Suprapubic skin (tissue), 4 donors: ENCODE measurements around the gene DPEP2. TPM values are rescaled to one million over a fixed set of nuclear protein-coding genes. Genes with fewer than 3 reads are reported as not detected.

Experiments
- DNase-seq, 2 donors: peaks; one replicate each; pipeline ENCODE4 v3.0.0-alpha.2; 2019; ENCODE audit warnings: low spot score in 2 of 2
- H3K27ac ChIP-seq: fragments of 200-600 bp; sonication (generic); one replicate; pipeline ENCODE4 v1.5.1; 2019
- H3K27me3 ChIP-seq: fragments of 200-600 bp; sonication (generic); one replicate; pipeline ENCODE4 v1.5.1; 2019
- H3K36me3 ChIP-seq: fragments of 200-600 bp; sonication (generic); one replicate; pipeline ENCODE4 v1.5.1; 2019
- H3K4me1 ChIP-seq: fragments of 200-600 bp; sonication (generic); one replicate; pipeline ENCODE4 v1.5.1; 2019
- H3K4me3 ChIP-seq: fragments of 200-600 bp; sonication (generic); one replicate; pipeline ENCODE4 v1.5.1; 2019; ENCODE audit warnings: mild to moderate bottlenecking
- H3K9me3 ChIP-seq: fragments of 200-600 bp; sonication (generic); one replicate; pipeline ENCODE4 v1.5.1; 2019
- EP300 ChIP-seq: sonication (generic); formaldehyde crosslinking; IDR thresholded peaks from one replicate; pipeline ENCODE4 v1.6.1; 2017; ENCODE audit warnings: antibody characterized with exemption
- POLR2A ChIP-seq, 2 donors: fragments of 450-650 bp; IDR thresholded peaks; one replicate each; pipeline ENCODE4 v1.6.1; 2017; ENCODE audit warnings: antibody characterized with exemption in 2 of 2, mild to moderate bottlenecking in 2 of 2, moderate library complexity in 2 of 2
- POLR2AphosphoS5 ChIP-seq, 3 donors: sonication (generic); formaldehyde crosslinking; IDR thresholded peaks; one replicate each; pipeline ENCODE4 v1.6.1; 2017; ENCODE audit warnings: antibody characterized with exemption in 3 of 3
- WGBS: methylation state at CpG from one replicate; pipeline ENCODE4 v1.1.5; 2018; 5-methylcytosine and 5-hydroxymethylcytosine counted together
- total RNA-seq, 4 donors: library from RNA; depleted of rRNA; stranded (reverse); fragments of >200 nt; gene quantifications; one replicate each; pipeline ENCODE4 v1.1.0, GENCODE V29; 2016
- TF ChIP-seq, protein P1 (sequence below), 2 donors: fragments of 200-600 bp in 1 of 2; fragments of 450-650 bp in 1 of 2; sonication (generic) in 1 of 2; IDR thresholded peaks; one replicate each; pipeline ENCODE4 v1.5.1; 2016 to 2019; ENCODE audit warnings: antibody characterized with exemption in 2 of 2, mild to moderate bottlenecking in 1 of 2, moderate library complexity in 1 of 2

DPEP2 gene
- total RNA-seq, 4 donors from 2014 or later = 0.56 TPM; not detected in 3

DNA sequence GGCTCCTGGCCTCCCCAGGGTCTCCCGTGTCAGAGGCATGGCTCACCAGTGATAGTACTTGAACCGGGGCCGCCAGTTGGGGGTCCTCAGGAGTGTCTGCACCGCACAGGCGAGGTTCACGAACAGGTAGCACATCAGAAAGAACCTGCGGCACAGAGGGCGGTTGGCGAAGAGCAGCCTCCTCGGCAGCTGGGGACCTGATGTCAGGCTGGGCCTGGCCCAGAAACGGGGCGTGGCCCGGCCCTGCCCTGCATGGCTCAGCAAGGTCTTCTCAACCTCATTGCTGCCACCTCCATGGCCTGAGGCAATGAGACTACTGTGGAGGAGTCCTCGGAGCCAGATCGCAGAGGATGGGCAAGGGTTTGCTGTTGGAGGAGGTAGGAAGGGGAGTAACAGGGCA, 51.3 kb downstream of the DPEP2 start:
- Histone ChIP-seq H3K36me3 (peaks cover 94% of the 10 kb centered on the region), H3K4me1 (peaks cover 41% of the 10 kb centered on the region), H3K4me3 (no peak overlapping the region), H3K9me3 (no peaks in the 10 kb centered on the region), H3K27me3 (no peaks in the 10 kb centered on the region), H3K27ac (no peak overlapping the region)
- 40% methylated on average over 8 of the region's 15 CpGs for WGBS
- TF ChIP-seq POLR2AphosphoS5 (IDR thresholded peaks at IDR 0.05) = no peak
- TF ChIP-seq, protein P1, sequence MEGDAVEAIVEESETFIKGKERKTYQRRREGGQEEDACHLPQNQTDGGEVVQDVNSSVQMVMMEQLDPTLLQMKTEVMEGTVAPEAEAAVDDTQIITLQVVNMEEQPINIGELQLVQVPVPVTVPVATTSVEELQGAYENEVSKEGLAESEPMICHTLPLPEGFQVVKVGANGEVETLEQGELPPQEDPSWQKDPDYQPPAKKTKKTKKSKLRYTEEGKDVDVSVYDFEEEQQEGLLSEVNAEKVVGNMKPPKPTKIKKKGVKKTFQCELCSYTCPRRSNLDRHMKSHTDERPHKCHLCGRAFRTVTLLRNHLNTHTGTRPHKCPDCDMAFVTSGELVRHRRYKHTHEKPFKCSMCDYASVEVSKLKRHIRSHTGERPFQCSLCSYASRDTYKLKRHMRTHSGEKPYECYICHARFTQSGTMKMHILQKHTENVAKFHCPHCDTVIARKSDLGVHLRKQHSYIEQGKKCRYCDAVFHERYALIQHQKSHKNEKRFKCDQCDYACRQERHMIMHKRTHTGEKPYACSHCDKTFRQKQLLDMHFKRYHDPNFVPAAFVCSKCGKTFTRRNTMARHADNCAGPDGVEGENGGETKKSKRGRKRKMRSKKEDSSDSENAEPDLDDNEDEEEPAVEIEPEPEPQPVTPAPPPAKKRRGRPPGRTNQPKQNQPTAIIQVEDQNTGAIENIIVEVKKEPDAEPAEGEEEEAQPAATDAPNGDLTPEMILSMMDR (IDR thresholded peaks at IDR 0.05) = no peak
- TF ChIP-seq EP300 = no peak
- TF ChIP-seq POLR2A (IDR thresholded peaks at IDR 0.05) = no peak
- no peak for DNase-seq

DNA sequence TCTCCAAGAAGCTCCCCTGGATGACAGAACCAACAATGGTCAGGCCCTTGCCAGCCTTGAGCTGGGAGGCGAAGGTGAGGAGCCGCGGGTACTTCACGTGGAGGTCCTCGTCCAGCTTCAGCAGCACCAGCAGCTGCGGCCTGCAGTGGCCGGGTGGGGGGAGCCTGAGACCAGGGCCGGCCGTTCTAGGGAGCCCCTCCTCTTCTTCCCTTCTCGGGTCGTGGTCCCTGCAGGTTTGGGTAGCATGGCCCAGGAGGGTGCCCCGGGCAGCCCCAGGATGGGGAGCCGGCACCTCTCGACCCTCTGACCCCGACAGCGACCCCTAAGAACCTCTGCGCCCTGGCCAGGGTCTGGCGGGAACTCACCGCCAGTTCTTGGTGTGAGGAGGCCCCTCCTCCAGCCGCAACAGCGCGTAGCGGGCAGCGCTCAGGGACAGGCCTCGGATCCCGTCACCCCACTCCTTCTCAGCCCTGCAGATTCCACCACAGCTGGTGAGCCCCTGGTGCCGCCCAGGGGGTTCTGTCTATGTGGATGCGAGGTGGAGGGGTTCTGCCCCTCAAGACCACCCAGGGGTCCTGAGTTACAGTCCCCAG, 52.2 kb downstream of the DPEP2 start:
- H3K4me1 ChIP-seq = peaks cover 50% of the 10 kb centered on the region
- WGBS = 98% methylated on average over 10 of the region's 28 CpGs

DNA sequence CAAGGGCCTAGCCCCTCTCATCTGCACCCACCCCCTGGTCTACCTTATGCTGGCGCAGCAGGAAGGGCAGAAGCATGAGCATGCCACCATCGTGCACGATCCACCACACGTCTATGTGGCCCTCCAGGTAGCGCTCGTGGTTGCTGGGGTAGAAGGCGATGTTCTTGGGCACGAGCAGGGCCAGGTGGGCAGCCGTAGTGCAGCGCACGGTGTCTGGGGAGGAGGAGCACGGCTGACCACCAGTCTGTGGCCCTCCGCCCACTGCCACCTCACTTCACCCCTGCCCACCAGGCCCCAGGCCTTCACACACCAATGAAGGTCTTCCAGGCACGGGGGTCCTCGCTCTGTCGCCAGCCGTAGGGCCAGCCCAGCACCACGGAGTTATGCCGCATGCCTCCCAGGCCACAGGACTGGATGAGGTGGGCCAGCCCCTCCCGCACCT, 53.1 kb downstream of the DPEP2 start:
- DNase-seq = no peak
- no peak overlapping the region for H3K27ac ChIP-seq
- 95% methylated on average over 14 of the region's 20 CpGs for WGBS

More for the DNA sequence above, 52.2 kb downstream of the DPEP2 start:
- DNase-seq = no peak
- Histone ChIP-seq H3K27me3 (no peaks in the 10 kb centered on the region), H3K36me3 (peaks cover 97% of the 10 kb centered on the region), H3K9me3 (no peaks in the 10 kb centered on the region), H3K4me3 (no peak overlapping the region), H3K27ac (no peak overlapping the region)
- no peak for TF ChIP-seq EP300
- TF ChIP-seq POLR2A (IDR thresholded peaks at IDR 0.05) = no peak
- TF ChIP-seq, protein P1 (IDR thresholded peaks at IDR 0.05) = no peak
- no peak for TF ChIP-seq POLR2AphosphoS5 (IDR thresholded peaks at IDR 0.05)

DNA sequence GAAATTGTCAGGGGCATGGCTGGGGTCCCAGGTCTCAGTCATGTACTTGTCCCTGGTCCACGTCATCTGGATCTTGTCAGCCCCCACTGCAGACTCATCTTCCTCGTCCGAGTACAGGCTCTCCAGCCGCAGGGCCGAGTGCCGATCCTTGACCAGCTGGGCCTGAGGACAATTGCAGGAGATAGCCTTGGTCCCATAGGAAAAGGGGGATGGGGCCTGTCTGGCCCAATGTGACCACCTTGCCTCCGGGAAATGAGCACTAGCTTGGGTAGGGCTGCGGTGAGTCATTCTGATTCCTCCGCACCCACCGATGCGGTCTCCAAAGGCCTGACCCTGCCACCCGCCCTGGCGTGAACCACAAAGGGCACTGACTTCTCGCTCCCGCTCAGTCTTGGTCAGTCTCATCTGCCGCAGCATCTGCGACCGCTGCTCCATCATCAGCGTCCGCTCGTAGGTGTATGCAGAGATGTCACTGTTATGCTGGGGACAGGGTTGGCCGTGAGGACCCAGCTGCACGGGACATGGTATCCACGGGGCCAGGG, 53.8 kb downstream of the DPEP2 start:
- Histone ChIP-seq H3K4me3 (no peak overlapping the region), H3K36me3 (peaks cover 89% of the 10 kb centered on the region), H3K9me3 (no peaks in the 10 kb centered on the region), H3K27ac (peak overlapping the region; percentile 58), H3K4me1 (peaks cover 40% of the 10 kb centered on the region), H3K27me3 (no peaks in the 10 kb centered on the region)
- no peak for DNase-seq
- TF ChIP-seq, protein P1 (IDR thresholded peaks at IDR 0.05) = no peak
- no peak for TF ChIP-seq POLR2A (IDR thresholded peaks at IDR 0.05)
- no peak for TF ChIP-seq EP300
- no peak for TF ChIP-seq POLR2AphosphoS5 (IDR thresholded peaks at IDR 0.05)
- WGBS = 87% methylated on average over 16 of the region's 24 CpGs

More for the DNA sequence above, 53.1 kb downstream of the DPEP2 start:
- TF ChIP-seq, protein P1 (IDR thresholded peaks at IDR 0.05) = no peak
- TF ChIP-seq POLR2A (IDR thresholded peaks at IDR 0.05) (no peak), EP300 (no peak), POLR2AphosphoS5 (IDR thresholded peaks at IDR 0.05) (no peak)
- Histone ChIP-seq H3K4me1 (peaks cover 42% of the 10 kb centered on the region), H3K4me3 (no peak overlapping the region), H3K27me3 (no peaks in the 10 kb centered on the region), H3K36me3 (peaks cover 95% of the 10 kb centered on the region), H3K9me3 (no peaks in the 10 kb centered on the region)

DNA sequence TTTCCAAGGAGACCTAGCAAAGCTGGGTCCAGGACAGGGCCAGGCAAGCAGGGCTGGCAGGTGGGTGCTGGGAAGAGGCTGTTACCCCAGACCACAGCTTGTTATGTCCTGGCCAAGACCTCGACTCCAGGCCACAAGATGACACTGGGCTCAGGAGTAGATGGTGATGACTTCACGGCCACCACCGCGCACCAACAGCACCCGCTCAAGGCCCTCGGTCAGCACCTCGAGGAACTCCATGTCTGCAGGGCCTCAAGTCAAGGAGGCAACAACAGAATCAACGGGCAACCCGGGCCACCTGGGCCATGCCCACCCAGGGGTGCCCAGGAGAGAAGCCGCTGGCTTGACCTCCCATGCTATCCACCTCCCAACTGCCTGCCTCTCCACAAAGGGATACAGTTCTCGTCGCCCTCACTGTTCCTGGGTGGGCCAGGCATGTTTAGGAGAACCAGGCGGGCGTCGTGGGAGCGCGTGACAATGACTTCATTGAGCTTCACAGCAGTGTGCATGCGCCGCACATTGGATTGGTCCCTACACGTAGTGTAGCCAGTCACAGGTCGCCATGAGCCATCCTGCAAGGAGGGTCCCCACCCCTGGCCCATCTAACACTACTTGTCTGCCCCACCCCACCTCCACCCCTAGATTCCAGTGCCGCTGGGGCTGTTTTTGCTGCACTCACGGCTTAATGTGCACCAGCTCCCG, 54.4 kb downstream of the DPEP2 start:
- Histone ChIP-seq H3K27me3 (no peaks in the 10 kb centered on the region), H3K4me3 (no peak overlapping the region), H3K4me1 (peaks cover 40% of the 10 kb centered on the region), H3K27ac (peak overlapping the region; percentile 58), H3K9me3 (no peaks in the 10 kb centered on the region), H3K36me3 (peaks cover 84% of the 10 kb centered on the region)
- 87% methylated on average over 16 of the region's 24 CpGs for WGBS
- DNase-seq = no peak
- TF ChIP-seq EP300 (no peak), POLR2AphosphoS5 (IDR thresholded peaks at IDR 0.05) (no peak), POLR2A (IDR thresholded peaks at IDR 0.05) (no peak)
- TF ChIP-seq, protein P1 (IDR thresholded peaks at IDR 0.05) = no peak
